Right ventricle myocardium superior (tissue), 1 donor: ENCODE data around the gene PCA3. TPM values are rescaled to one million over a fixed set of nuclear protein-coding genes. Genes with fewer than 3 reads are reported as not detected.

Experiments
- ATAC-seq: fragments of 200-7000 bp; cut with Tn5 transposase; one replicate; pipeline ENCODE4 v1.9.1; 2020; ENCODE audit warnings: mild to moderate bottlenecking; ENCODE audit not compliant: poor library complexity
- DNase-seq: peaks from one replicate; pipeline ENCODE4 v3.0.0-alpha.2; 2020
- intact Hi-C: fragments of 100-400 bp; cut with DNase I; formaldehyde crosslinking; loops from one replicate; pipeline ENCODE4 v1.11.2; 2022
- total RNA-seq: library from RNA; stranded (reverse); fragmentation: NEBNext Ultra II Directional; extraction: Animal tissue kit (Norgen Biotek cat#: 25700); gene quantifications from one replicate; pipeline ENCODE4 v1.2.1, GENCODE V29; 2021
- donor health status: DM: no; HTN: yes; CAD: no; lungs with severe emphysema.

The PCA3 gene
- total RNA-seq, 1 donor from 2014 or later: not detected

DNA sequence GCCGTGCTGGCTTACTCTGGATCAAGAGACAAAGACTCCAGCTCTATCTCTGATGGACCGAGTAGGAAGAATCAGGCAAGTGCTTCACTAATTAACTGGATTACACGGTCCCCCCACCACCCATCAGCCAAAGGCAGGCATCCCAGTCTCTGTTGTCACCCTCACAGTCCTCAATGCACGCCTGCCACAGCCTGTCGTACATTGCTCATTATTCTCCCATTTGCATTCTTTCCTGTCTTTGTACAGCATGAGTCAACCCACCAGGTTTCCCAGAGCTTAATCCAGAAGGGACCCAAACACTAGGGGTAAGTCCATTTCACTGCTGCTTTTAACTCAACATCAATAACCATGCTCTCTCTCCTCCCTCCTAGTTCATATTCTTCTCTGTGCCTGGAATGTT lies 44.4 kb downstream of the PCA3 start:
- ATAC-seq (no peak), DNase-seq (no peak)
- intact Hi-C loops: no loop called here

DNA sequence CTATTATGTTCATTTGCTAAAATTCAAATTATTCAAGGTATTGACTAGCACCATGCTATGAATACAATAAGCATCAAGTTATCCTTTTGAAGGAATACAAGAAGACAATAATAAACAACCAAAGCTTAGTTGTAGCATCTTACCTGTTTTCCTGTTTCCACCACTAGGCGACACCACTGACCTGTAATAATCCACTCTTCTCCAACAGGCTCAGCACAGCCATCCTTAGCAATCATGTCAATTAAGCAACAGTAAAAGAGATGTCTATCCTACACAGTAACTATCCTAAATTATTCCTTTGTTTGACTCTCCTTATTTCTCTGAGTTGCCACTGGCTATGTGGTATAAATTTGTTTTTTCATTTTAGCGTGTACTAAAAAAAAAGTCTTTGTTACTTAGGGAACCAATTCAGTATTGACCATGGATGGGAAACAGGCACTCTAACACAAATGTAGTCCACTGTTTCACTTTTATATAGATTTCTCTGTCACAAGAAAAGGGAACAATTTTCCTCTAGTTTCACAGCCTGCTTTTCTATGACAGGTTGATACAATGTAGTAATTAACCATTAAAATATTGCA lies 46.2 kb downstream of the PCA3 start:
- intact Hi-C loops: loop anchor here (5.0 kb wide), 2 partner anchors 187 to 342 kb away; no protein-coding TSS in a partner anchor
- ATAC-seq (peak; percentile 80), DNase-seq (no peak)

DNA sequence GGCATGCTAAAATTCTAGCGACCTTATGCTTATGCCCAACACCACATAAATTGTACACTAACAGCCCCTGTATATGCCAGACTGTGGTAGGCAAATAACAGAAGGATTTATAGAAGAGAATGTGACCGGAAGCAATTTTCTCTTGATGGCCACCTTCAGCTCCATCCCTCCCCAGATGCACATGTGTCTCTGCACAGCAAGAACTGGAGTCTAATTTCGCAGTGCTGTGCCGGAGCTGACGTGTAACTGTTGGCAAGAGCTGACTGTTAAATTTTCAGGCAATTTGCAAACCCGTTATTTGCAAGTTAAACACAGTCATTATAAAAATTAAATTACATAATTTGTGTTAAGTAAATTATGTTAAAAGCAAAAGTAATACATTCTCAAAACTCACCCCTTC lies 48.4 kb downstream of the PCA3 start:
- ATAC-seq (no peak), DNase-seq (no peak)
- intact Hi-C loops: loop anchor here (5.0 kb wide), 2 partner anchors 185 to 340 kb away; no protein-coding TSS in a partner anchor

DNA sequence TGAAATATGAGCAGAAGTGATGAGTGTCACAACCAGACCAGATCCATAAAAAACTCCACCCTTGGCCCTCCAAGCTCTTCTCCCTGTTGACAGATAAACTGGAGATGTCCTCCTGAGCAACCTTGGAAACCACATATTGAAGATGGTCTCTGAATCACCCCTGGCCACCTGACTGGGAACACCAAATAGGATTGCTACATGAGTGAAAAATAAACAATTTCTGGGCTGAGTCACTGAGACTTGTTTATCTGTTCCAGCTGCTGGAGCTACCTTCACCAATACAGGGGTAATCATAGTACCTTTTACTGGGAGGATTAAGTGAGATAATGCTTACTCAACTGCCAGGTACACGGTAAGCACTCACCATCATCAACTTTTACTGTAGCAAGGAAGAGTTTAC lies 53.3 kb downstream of the PCA3 start:
- DNase-seq: no peak
- ATAC-seq: no peak
- intact Hi-C loops: no loop called here

DNA sequence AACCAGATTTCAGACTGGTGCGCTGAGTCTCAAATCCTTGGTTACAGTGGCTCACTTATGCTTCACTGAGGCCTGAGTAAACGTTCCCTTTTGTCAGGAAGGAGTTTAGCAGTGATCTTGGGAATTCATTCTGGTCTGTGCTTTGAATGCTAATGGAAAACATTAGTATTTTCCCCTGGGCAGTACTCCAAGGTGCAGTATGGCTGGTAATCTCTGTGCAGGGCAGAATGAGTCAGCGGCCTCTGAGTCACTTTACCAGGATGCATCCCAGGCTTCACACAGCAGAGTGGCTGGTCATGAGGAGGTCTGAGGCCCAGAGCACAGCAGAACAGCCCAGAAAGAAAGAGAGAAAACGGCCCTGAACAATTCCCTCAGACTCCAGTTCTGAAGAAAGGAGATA lies 54.0 kb downstream of the PCA3 start:
- ATAC-seq: peak; percentile 79
- DNase-seq: no peak
- intact Hi-C loops: no loop called here

DNA sequence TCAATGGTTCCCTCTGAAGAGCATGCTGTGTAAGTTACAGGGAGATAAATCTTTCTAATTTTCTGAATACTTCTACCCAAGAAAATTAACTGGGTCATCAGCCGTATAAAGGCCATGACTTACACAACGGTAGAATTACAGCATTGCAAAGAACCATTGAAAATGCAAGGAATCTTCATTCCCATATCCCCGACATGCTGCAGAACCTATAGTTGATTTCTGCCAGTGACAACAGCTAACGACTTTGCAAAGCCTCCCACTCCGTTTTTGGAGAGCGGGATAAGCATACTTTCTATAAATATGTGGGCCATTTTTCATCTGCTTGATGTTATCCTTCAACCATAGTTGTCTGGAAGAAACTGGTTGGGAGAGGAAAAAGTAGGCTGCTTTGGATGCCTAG lies 56.2 kb downstream of the PCA3 start:
- DNase-seq (no peak), ATAC-seq (no peak)
- intact Hi-C loops: no loop called here

DNA sequence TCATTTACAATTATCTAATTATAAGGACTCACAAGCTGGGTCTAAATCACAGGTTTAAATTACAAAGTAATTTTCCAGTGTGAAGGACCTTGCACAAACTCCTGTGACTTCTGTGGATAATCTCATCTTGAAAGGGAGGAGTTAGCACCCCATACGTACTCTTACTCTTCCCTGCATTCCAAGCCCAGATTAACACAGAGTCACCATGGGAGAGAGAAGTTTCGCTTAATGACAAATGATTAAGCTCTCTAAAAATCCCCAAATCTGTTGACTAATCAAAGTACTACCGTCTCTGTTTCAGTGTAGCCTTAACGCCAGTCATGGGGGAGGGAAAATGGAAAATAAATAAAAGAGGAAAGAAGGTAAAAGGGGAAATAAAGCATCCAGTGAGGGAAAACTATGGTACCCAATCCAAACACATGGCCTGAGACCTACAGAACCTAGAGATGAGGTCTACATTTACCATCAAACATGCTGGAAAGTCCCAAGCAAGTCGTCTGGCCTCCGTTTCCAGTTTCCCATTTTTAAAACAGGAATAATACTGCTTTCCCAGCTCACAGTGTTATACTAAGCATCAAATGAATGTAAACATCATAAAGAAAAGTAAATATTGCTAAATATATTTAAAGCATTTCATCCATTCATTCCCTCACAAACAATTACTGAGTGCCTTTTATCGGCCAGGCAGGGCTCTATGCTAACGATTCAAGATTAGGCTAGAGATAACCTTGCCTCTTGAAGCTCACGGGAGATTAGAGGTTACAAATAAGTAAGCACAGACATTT lies 63.2 kb downstream of the PCA3 start:
- intact Hi-C loops: no loop called here
- no peak for DNase-seq
- no peak for ATAC-seq

DNA sequence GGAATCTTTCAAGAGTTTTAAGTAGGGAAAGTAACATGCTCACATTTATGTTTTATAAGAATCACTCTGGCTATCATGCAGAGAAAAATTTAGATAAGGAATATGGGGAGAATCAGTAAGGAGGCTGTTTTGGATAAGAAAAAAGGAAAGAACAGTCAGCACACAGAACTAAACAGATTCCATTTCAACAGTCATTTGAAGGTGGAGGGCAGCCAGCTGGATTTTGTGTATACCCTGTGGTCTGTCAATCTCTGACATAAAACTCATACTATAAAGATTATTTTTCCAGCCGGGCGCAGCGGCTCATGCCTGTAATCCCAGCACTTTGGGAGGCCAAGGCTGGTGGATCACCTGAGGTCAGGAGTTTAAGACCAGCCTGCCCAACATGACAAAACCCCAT lies 64.2 kb downstream of the PCA3 start:
- DNase-seq: no peak
- intact Hi-C loops: no loop called here
- ATAC-seq: no peak

DNA sequence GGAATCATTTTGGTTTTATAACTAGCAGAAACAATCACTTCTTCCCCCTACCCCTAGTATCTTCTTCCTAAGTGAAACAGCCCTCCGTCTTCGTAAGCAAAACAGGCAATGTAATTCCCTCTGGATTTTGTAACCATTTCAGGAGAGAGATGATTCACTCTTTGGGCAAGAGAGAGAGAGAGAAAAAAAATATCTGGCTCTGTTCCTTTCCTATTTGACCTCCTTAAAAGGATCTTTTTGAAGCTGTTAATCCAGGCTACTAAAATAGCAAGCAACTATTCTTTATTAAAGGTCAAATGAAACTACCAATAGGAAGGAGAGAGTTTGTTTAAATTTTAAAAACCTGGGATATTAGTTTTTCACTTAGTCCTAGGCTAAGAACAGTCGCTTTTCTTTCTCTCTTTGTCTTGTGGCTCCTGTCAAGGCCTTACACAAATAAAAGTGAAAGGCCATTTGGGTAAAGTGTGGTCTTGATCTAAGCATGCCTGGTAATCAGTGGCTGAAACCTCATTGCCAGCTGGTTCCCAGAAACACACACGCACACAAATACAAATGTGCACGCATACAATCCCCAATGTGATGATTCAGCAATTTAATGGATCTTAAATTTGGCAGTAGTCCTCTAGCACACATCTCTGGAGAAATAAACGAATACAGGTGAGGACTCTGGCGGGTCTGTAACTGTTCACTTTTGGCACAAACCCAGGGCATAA lies 71.5 kb downstream of the PCA3 start:
- DNase-seq (no peak), ATAC-seq (peak; percentile 83)
- intact Hi-C loops: no loop called here

Other genes starting within 250 kb of the PCA3 start
- 1.3 TPM for gene PRUNE2, start 141.7 kb downstream of the PCA3 start, total RNA-seq